NOMO-1 treated with dmso at 0.1 percent for 144 hours (cell line): ENCODE results near the gene SNX32.

Source experiments
- DNase-seq: peaks from one replicate; lab custom pipeline; 2025; ENCODE audit not compliant: unreplicated experiment; lab: John Stamatoyannopoulos, UW

SNX32 gene

DNA sequence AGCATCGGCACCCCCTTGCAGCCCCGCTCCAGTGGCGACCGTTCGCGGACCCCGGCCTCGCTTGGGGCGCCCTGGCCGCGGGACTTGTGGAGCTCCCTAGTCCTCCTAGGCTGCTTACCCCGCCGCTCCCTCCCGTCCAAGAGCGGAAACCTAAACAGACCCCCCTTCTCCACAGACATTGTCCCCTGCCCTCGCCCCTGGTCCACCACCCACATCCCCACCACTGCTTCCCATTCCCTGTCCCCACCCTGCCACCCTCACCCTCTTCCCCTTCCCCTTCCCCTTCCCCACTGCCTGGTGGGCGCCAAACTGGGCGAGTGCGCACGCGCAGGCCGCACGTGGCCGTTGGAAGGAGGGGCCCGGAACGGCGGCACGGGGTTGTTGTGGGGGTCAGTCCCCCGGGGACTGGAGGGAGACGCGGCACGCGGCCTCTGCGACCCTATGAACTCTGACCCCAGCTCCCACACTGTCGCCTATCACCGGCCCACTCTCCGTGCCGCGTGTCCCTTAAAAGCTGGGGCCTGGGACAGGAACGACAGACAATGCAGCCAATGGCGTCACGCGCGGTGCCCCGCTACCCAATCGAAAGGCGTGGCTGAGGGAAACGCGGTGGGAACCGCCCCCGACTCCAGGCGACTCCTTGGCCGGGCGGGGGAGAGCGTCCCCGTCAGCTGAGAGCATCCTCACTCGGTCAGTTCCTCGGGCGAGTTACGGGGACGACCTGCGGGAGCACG lies at the start of gene SNX32:
Gene SNX32 (plus strand): TSS at position 667 of the 734 bp plus-strand sequence. CDS start 103 bp downstream, outside the sequence.
- peak; percentile 88 for DNase-seq

DNA sequence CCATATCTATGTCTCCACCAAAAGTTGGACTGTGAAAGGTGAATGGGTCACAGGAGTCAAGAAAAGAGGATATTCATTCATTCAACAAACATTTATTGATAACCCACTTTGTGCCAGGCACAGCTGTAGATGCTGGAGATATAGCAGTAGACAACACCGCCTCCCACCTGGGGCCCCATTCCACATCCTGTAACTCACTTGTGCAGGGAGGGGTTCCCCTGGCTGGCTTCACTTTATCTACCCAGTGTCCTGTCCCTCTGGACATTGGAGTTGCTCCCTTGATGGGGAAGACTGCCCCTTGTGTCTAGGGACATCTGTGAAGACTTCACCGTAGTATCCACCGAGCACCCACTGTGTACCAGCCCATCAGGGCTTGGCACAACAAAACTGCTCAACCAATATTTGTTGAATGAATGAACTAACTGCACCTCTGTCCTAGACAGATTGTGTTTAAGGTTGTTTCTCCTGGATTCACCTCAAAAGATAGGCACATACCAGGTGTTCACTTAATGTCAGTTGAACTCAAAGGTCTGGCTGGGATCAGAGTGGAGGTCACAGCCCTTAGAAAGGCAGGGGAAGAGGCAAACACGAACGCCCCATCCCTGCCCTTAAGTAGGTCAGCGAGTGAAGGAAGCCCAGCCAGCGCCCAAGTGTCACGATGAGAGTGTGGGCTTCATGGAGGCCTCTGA lies 48.3 kb upstream of the SNX32 start:
- no peak for DNase-seq

DNA sequence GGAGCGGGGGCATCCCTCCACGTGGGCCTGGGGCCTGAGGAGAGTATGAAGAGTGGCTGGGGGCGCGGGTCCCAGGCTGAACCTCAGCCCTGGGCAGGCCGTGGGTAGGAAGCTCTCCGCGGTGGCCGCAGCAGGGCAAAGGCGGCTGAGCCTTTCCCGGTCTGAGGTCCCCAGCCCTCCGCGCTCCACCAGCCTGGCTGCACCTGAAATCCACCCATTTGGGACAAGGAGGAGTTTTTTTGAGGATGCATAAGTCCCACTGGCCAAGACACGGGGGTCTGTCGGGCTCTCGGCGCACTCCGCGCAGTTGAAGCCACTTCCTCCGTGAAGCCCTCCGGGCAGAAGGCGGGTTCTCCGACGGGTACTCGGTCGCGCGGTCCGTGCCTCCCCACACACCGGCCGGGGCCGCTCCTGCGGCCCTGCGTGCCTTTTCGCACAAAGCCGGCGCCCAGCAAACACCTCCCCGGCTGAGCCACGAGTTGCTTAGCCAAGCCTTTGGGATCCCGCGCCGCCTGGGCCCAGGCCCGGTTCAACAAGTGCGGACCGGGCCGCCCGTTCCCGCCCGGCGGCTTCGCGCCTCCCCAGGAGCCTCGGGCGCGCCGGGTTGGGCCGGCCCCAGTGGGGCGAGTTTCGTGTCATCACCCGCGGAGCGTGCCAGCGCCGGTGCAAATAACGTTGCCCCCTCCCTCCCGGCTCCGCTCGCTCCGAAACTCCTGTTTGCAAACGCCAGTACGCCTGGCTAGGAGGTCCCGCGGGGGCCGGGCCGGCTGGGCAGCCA lies 47.6 kb upstream of the SNX32 start:
- no peak for DNase-seq

DNA sequence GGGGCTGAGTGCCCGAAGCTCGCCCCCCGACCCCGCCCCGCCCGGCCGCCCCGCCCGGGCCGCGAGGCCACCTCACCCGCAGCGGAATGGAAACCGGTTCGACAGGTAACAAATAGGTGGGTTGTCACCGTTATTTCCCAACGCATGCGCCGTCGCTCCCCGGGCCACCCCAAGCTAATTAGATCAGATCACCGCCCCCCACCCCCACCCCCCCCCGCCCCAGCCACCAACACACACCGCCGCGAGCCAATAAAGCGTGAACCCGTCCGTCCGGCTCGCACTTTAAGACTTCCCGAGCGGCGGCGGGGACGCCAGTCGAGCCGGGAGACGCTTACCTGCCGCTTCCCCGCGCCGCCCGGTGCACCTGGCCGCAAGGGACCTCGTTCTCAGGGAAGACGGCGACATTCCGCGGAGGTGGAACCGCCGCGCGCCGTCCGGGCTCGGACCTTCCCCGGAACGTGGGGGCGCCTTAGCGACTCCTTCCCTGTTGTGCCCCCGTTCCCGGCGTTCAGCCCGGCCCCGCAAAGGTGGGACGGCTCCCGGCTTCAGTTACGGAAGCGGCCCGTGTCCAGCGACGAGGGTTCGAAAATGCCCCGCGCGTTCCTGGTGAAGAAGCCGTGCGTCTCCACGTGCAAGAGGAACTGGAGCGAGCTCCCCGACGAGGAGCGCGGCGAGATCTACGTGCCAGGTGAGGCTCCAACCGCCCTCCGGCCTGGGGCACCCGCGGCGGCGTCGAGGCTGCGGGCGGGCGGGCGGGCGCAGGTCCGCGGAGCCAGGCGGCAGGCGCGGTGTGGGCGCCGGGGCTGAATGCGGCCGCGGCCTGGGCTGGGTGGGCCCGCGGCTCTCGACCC lies 46.8 kb upstream of the SNX32 start, which contains the start of gene OVOL1:
Gene OVOL1 (plus strand): TSS at position 278 of the 851 bp plus-strand sequence. CDS start 311 bp downstream, at position 589.
- DNase-seq, result no peak

DNA sequence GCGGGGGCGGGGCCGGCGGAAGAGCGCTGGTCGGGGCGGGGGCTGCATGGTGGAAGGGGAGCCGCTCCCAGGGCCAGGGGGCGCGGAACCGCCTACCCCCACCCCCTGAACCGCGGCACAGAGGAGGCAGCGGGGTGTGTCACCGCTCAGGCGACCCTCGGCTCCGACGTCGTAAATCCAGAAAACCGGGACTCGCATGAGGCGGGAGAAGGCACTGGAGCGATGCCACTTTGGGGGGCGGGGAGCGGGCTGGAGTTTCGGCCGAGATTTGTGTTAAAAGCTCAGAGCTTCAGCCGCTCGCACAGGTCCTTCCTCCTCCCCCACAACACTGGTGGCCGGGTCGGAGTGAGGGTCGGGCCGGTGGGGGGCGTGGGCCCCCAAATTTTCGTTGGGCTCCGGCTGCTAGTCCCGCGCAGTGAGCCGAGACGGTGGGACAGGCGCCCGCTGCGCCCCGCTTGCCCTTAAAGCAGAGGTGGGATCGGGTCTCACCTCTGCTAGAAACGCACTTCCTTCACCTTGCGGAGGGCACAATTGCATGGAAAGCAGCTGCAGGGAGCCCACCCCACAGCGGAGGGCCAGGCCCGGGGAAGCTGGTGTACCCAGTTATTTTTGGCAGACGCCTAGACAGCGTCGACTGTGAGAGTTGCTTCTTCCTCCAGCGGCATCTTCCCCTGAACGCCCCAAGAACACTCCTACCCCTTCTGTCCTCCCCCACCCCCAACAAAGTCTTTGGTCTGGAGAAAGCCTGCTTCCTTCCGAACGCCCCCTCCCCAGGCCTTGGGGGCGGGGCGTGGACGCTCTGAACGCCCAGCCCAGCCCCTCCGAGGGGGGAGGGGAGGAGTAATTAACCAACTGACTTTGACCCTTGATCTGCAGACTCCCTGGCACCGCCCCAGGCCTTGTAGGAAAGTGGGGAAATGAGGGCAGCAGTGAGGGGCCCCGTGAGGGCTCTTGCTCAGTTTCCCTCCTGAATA lies 45.8 kb upstream of the SNX32 start:
- DNase-seq, result peak; percentile 94

DNA sequence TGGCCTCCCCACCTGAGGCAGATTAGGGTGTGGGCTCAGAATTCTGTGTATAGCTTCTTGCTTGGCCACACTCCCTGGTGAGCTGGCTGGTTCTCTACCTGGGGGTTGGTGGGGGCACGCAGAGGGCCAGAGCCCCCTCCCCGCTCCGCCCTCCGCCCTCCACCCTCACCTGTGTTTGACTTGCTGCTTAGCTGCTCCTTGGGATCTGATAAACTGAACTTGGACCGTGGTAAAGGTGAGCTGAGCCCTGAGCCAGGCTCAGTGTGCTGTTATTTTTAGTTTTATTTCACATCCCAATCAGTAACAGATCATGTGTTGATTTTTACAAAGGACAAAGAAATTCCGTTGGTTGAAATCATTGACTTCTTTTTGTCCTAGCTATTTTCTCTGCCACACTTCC lies 44.9 kb upstream of the SNX32 start:
- DNase-seq, result no peak

DNA sequence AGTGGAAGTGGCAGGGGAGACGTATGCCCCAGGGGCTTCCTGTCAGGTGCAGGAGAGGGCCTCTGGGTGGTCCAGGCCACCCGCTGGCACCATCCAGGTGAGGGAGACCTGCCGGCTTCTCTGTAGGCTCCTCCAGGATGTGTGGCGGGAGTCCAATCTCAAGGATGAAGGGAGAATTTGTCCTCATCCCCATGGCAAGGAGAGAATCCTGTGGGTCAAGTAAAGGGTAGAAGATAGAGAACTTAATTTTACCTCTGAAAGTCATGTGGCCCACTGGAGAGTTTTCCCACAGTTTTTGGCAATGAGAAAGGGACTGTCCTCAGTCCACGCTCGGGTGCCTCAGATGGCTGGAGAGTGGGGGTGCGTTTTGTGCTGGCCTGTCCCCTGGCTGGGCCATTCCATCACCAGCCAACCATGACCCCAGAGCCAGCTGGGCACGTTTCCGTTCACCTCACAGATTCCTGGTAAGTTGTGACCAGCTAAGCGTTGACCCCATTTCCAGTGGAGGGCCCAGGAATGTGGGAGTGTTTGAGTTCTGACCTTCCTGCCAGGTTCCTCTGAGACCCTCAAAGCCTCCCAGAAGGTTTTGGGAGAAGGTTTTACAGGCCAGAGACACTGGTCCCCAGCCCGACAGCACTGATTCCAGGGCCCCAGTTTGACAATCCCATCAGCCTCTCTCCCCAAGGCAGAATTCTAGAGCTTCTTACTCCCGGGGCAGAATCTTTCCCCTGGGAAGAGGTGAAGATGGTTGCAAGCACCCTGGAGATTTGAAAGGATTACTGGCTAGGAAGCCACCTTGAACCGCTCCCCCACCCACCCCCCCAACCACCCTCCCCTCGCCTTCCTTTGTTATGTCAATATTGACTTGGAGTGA lies 44.3 kb upstream of the SNX32 start:
- DNase-seq, result no peak

DNA sequence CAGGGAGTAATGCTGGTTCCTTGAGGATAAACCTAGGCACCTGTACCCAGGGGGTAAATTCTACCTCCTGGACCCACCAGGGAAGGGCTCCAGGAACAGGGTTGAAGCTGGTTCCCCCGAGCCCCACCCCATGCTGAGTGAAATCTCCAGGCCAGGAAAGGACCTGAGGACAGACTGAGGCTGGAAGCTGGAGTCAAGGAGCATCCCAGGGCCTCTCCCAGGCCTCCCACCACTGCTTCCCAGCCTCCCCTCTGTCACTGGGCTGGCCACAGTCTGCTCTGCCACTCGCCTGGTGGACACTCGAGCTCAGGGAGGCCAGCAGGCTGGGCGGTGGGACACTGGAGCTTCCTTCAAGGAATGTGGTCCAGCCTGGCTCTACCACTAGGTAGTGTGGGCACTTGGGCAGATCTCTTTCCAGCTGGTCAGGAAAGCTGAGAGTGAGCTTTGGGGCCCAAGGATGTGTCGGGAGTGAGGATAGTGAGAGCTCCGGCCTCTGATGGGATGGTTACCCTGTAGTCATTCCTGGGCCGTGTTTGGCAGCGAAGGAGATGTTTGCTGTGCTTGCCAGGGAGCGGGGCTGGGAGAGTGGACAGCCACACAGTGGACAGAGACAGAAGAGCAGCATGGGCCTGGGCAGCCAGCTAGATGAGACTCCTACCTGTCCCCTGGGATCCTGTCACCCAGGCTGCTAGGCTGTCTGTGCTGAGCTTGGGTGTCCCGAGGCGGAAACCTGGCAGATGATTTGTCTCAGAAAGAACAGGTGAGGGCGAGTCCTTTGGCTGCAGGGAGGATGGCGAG lies 43.5 kb upstream of the SNX32 start:
- DNase-seq, result no peak

DNA sequence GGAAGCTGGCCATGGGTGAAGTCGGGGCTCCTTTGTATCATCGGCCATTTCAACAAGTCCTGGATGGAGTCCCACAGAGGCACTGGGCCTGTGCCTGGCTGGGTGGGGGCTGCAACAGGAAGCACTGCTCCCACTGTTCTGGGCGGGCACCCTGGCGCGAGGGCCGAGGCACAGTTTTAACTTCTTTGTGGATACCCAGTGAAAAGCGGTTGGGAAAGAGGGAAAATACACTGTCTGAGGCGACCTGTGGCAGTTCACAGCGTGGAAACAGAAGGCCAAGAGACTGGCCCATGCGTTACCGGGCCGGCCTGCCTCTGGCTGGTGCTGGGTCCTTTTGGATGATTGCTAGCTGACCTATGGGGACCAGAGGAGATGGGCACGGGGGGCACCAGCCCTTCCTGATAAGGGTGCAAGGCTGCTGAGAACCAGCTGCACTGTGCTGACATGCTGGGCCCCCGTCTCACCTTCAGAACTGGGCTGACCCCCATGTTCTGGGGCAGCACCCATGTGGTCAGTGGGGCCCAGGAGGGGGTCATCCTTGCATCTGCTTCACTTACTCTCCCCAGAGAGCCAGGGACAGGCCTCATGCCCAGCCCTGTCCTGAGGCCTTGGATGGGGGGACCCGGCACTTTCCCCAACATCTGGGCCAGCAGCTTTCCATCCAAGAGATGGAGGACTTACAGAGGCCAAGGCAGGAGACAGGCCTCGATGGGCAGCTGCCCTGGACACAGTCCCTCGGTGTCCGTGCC lies 42.7 kb upstream of the SNX32 start:
- no peak for DNase-seq

DNA sequence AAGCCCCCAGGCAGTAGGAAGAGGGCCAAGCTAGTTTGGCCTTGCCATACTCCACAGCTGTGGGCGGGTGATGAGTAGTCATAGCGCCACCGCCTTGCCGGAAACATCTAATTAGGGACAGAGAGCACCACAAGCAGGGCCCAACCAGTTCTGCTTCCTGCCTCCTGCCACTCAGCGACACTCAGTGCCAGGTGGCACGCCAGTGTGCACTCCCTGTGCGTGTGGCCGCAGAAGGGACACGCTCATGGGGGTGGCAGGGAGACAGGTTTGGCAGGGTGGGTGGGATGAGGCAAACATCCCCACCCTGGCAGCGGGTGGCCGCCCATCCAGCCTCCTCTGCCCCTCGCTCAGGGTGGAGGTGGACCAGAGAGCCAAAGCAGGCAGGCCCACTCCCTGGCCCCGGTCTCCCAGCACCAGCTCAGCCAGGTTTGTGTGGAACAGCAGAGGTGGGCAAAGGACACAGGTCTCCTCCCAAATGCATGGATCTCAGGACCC lies 42.0 kb upstream of the SNX32 start:
- peak; percentile 90 for DNase-seq

DNA sequence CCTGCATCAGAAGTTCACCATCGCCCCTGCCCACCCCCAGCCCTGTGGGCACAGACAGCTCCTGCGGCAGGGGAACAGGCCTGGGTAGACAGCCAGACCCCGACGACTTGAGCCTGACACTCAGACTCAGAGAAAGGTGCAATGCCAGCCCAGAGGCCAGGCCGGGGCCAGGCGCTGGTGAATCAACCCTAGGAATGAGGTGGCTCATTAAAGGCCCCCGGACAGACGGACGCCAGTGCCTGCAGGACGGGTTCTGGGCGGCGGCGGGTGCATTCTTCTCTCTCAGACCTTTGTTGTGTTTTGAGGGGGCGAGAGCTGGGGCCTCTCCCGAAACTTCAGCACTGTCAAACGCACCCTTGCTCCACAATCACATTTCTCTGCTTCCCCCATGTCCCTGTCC lies 41.3 kb upstream of the SNX32 start:
- no peak for DNase-seq

DNA sequence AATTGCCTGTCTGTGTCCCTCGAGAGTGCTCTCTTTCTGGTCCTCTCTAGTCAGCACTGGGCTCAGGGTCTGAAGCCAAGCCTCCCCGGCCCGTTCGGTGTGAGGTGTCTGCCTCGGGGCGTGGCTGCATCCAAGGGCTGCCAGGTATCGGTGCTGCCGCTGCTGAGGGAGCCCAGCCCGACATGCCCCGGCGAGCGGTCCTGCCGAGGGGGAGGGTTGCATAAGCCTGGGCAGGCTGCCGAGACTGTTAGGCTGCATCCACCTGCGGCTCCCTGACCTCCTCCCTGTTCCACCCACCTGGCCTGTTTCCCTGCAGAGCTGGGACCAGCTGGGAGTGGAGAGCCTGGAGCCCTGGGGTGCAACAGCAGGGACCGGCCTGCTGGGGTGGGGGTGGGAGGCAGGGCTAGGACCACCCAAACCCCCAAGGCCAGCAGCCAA lies 40.6 kb upstream of the SNX32 start:
- DNase-seq, result no peak

DNA sequence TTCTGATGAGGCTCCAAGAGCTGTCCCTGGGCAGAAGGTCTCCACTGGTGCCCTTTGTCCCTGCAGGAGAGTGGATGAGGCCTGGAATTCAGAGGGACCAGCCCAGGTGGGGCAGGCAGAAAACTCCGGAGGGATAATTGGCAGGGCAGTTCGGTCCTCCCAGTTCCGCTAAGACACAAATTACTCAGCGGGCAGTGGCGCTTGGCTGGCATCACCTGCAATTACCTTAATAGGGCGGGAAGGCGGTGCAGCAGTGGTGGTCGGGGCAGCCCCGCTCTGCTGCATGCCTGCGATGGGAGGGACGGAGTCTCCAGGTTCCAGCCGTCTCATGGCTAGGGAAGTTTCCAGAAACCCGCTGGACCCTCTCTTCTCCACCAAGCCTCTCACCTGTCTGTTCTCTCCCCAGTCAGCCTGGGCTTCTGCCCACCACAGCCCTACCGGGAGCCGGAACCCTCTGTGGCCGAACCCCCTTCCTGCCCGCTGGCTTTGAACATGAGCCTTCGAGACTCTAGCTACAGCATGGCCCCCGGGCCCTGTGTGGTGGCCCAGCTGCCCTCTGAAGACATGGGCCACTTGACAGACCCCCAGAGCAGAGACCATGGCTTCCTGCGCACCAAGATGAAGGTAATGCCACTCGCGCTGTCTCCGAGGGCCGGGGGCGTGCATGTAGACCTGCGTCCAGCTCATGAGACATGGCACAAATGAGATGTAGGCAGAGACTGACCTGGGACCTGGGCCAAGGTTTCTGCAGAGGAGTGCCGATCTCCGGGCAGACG lies 40.0 kb upstream of the SNX32 start:
- DNase-seq, result no peak

DNA sequence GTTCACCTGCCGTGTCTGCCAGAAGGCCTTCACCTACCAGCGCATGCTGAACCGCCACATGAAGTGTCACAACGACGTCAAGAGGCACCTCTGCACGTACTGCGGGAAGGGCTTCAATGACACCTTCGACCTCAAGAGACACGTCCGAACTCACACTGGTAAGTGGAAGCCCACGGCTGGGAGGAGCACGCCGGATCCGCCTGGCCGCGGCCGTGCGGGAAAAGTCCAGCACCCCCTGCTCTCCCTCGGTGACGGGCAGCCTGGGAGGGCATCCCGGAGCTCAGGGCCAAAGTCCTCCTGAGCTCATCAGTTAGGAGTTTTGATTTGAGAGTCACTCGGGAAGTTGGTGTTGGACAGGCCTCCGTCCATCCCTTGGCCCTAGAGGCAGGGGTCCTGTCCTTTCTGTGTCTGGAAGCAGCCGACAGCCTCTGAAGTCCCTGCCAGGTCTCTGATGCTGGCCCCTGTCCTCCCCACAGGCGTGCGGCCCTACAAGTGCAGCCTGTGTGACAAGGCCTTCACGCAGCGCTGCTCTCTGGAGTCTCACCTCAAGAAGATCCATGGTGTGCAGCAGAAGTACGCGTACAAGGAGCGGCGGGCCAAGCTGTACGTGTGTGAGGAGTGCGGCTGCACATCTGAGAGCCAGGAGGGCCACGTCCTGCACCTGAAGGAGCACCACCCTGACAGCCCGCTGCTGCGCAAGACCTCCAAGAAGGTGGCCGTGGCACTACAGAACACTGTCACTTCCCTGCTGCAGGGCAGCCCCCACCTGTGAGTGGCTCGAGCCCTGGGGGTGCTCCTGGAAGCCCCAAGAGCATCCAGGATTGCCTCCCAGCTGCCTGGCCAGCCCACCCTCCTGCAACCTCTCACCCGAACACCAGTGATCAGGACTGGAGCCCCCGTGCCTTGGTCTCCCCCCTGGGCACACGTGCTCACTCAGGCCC lies 38.9 kb upstream of the SNX32 start:
- no peak for DNase-seq
